H7 (cell line): Measurements from ENCODE around the gene RLN3. TPM values are rescaled to one million over a fixed set of nuclear protein-coding genes. Genes with fewer than 3 reads are reported as not detected.
A peak's percentile ranks its signal among the peaks of the same experiment; 100 is the strongest.

Experiments
- DNase-seq: peaks from one replicate; pipeline ENCODE4 v3.0.0; 2012
- H3K27me3 ChIP-seq: 2 replicates; pipeline ENCODE4 v1.6.0; 2011; ENCODE audit warnings: mild to moderate bottlenecking, low read length; ENCODE audit not compliant: control insufficient read depth, insufficient read depth
- H3K36me3 ChIP-seq: replicated peaks from 2 replicates; pipeline ENCODE4 v1.5.1; 2011; ENCODE audit warnings: low read length; ENCODE audit not compliant: control insufficient read depth, insufficient read depth
- H3K4me3 ChIP-seq: 2 replicates; pipeline ENCODE4 v1.5.1; 2011; ENCODE audit warnings: low read depth, mild to moderate bottlenecking, control low read depth, low read length, moderate library complexity; ENCODE audit not compliant: insufficient read depth
- total RNA-seq: library from RNA; depleted of rRNA; stranded (reverse); fragments of >200 nt; shearing (Covaris generic); gene quantifications from 2 replicates; pipeline ENCODE4 v1.2.3, GENCODE V29; 2014

RLN3 gene
- total RNA-seq, 1 experiment from 2014 or later, result not detected

- DNase-seq, result peak; percentile 97
- peak overlapping the region; percentile 11 for H3K4me3 ChIP-seq
- H3K36me3 ChIP-seq, result no peaks in the 10 kb centered on the region; the same call in 1 of the 2 replicates
- no peaks in the 10 kb centered on the region for H3K27me3 ChIP-seq
Observed at GRCh38 chr19:13986348-13986904, 41.5 kb upstream of the RLN3 start.

- no peaks in the 10 kb centered on the region for H3K27me3 ChIP-seq
- no peak overlapping the region for H3K4me3 ChIP-seq
- no peaks in the 10 kb centered on the region; the same call in 1 of the 2 replicates for H3K36me3 ChIP-seq
Observed at GRCh38 chr19:13987101-13987890, 40.7 kb upstream of the RLN3 start.

GRCh38 chr19:13989487-13989886, 38.5 kb upstream of the RLN3 start:
- H3K36me3 ChIP-seq, result no peaks in the 10 kb centered on the region; the same call in 1 of the 2 replicates
- H3K4me3 ChIP-seq, result no peak overlapping the region
- DNase-seq, result peak; percentile 60
- H3K27me3 ChIP-seq, result no peaks in the 10 kb centered on the region

More at GRCh38 chr19:13987101-13987890, 40.7 kb upstream of the RLN3 start:
- DNase-seq, result peak; percentile 72

GRCh38 chr19:13990085-13990484, 37.9 kb upstream of the RLN3 start:
- peak; percentile 39 for DNase-seq
- Histone ChIP-seq H3K4me3 (no peak overlapping the region), H3K36me3 (no peaks in the 10 kb centered on the region; the same call in 1 of the 2 replicates)

GRCh38 chr19:13992025-13992424, 35.9 kb upstream of the RLN3 start:
- H3K36me3 ChIP-seq, result no peaks in the 10 kb centered on the region; the same call in 1 of the 2 replicates
- no peak for DNase-seq
- H3K4me3 ChIP-seq, result no peak overlapping the region
- no peaks in the 10 kb centered on the region for H3K27me3 ChIP-seq

More at GRCh38 chr19:13990085-13990484, 37.9 kb upstream of the RLN3 start:
- no peaks in the 10 kb centered on the region for H3K27me3 ChIP-seq

- peak; percentile 71 for DNase-seq
- Histone ChIP-seq H3K4me3 (no peak overlapping the region), H3K36me3 (no peaks in the 10 kb centered on the region; the same call in 1 of the 2 replicates), H3K27me3 (no peaks in the 10 kb centered on the region)
Observed at GRCh38 chr19:13993590-13994300, 34.2 kb upstream of the RLN3 start.

- H3K4me3 ChIP-seq, result no peak overlapping the region
- peak; percentile 29 for DNase-seq
Observed at GRCh38 chr19:13995017-13995728, 32.8 kb upstream of the RLN3 start.

GRCh38 chr19:13995878-13996765, 31.8 kb upstream of the RLN3 start:
- no peaks in the 10 kb centered on the region; the same call in none of the 2 replicates for H3K36me3 ChIP-seq
- DNase-seq, result peak; percentile 35
- H3K27me3 ChIP-seq, result no peaks in the 10 kb centered on the region
- H3K4me3 ChIP-seq, result no peak overlapping the region

More at GRCh38 chr19:13995017-13995728, 32.8 kb upstream of the RLN3 start:
- H3K27me3 ChIP-seq, result no peaks in the 10 kb centered on the region
- H3K36me3 ChIP-seq, result no peaks in the 10 kb centered on the region; the same call in 1 of the 2 replicates

- no peaks in the 10 kb centered on the region; the same call in none of the 2 replicates for H3K36me3 ChIP-seq
- peak; percentile 45 for DNase-seq
- H3K4me3 ChIP-seq, result no peak overlapping the region
- H3K27me3 ChIP-seq, result no peaks in the 10 kb centered on the region
Observed at GRCh38 chr19:13996928-13997630, 30.9 kb upstream of the RLN3 start.

- no peaks in the 10 kb centered on the region; the same call in none of the 2 replicates for H3K36me3 ChIP-seq
- H3K4me3 ChIP-seq, result no peak overlapping the region
- no peak for DNase-seq
- no peaks in the 10 kb centered on the region for H3K27me3 ChIP-seq
Observed at GRCh38 chr19:13997631-13997962, 30.4 kb upstream of the RLN3 start.

- Histone ChIP-seq H3K4me3 (no peak overlapping the region), H3K36me3 (no peaks in the 10 kb centered on the region; the same call in 1 of the 2 replicates), H3K27me3 (no peaks in the 10 kb centered on the region)
- no peak for DNase-seq
Observed at GRCh38 chr19:13998426-13998825, 29.5 kb upstream of the RLN3 start.

GRCh38 chr19:13999085-13999484, 28.9 kb upstream of the RLN3 start:
- DNase-seq, result no peak
- Histone ChIP-seq H3K36me3 (no peaks in the 10 kb centered on the region; the same call in 1 of the 2 replicates), H3K27me3 (no peaks in the 10 kb centered on the region), H3K4me3 (no peak overlapping the region)
